ENCODE measurements around the gene TFDP2. TPM values are rescaled to one million over a fixed set of nuclear protein-coding genes. Genes with fewer than 3 reads are reported as not detected.

TFDP2 gene
- total and polyA plus RNA-seq, 2 donors (not counting 1 experiment from before 2014, with no cell fraction given) = 5.5 to 31.7 TPM

GRCh38 chr3:142134799-142135325, 14.5 kb downstream of the TFDP2 start:
- H3K4me1 Mint-ChIP-seq = peaks cover 8% of the 10 kb centered on the region
- H3K4me2 ChIP-seq (replicated peaks; ENCODE audit: low read depth, low read length, poor library complexity, severe bottlenecking) = no peak overlapping the region
- 60% methylated on average over 1 of the region's 3 CpGs for WGBS (ENCODE audit: insufficient coverage)
- no peak overlapping the region for H3K27ac ChIP-seq (ENCODE audit: low read length in 2 of 2)
- H3K9ac ChIP-seq (ENCODE audit: low read length) = no peak overlapping the region
- no peaks in the 10 kb centered on the region for H3K9me3 Mint-ChIP-seq (ENCODE audit: insufficient read depth)
- intact Hi-C loops (cut with micrococcal nuclease) = no loop called here
- CTCF ChIA-PET = no interaction called here
- H3K4me1 ChIP-seq (ENCODE audit: control insufficient read depth in 2 of 2, insufficient read depth in 2 of 2, low read length in 2 of 2) = no peaks in the 10 kb centered on the region
- H3K4me3 ChIP-seq (ENCODE audit: control extremely low read depth in 1 of 5, extremely low read depth in 1 of 5, insufficient read depth in 1 of 5, low read depth in 2 of 5, low read length in 4 of 5) = no peak overlapping the region
- no peaks in the 10 kb centered on the region for H3K27me3 Mint-ChIP-seq
- H3K9me3 ChIP-seq (ENCODE audit: control extremely low read depth in 1 of 3, control insufficient read depth in 2 of 3, insufficient read depth in 1 of 3, low read length in 2 of 3) = no peaks in the 10 kb centered on the region
- H3K27me3 ChIP-seq (replicated peaks in 1 of 4; ENCODE audit: control extremely low read depth in 1 of 4, control insufficient read depth in 3 of 4, insufficient read depth in 4 of 4, low read length in 3 of 4) = no peaks in the 10 kb centered on the region
- no peak overlapping the region for H3K27ac Mint-ChIP-seq
- no peaks in the 10 kb centered on the region for H3K36me3 ChIP-seq (replicated peaks in 1 of 2; ENCODE audit: control extremely low read depth in 1 of 2, control insufficient read depth in 1 of 2, extremely low read depth in 1 of 2, insufficient read depth in 2 of 2, low read length in 1 of 2)
- peaks cover 11% of the 10 kb centered on the region for H3K79me2 ChIP-seq (ENCODE audit: control insufficient read depth, insufficient read depth, low read length)
- TF ChIP-seq, protein P1, sequence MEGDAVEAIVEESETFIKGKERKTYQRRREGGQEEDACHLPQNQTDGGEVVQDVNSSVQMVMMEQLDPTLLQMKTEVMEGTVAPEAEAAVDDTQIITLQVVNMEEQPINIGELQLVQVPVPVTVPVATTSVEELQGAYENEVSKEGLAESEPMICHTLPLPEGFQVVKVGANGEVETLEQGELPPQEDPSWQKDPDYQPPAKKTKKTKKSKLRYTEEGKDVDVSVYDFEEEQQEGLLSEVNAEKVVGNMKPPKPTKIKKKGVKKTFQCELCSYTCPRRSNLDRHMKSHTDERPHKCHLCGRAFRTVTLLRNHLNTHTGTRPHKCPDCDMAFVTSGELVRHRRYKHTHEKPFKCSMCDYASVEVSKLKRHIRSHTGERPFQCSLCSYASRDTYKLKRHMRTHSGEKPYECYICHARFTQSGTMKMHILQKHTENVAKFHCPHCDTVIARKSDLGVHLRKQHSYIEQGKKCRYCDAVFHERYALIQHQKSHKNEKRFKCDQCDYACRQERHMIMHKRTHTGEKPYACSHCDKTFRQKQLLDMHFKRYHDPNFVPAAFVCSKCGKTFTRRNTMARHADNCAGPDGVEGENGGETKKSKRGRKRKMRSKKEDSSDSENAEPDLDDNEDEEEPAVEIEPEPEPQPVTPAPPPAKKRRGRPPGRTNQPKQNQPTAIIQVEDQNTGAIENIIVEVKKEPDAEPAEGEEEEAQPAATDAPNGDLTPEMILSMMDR (IDR thresholded peaks at IDR 0.05) = no peak
- TF ChIP-seq EZH2 (IDR thresholded peaks at IDR 0.05; ENCODE audit: borderline replicate concordance, insufficient read depth, low read depth, low read length, poor library complexity, severe bottlenecking) = no peak
- ATAC-seq (ENCODE audit: low read depth) (no peak), DNase-seq (no peak)
- no peak overlapping the region for H2AFZ ChIP-seq (ENCODE audit: insufficient read depth, low read depth, low read length, poor library complexity, severe bottlenecking)
- no peaks in the 10 kb centered on the region for H4K20me1 ChIP-seq (ENCODE audit: control insufficient read depth, insufficient read depth, low read length, poor library complexity, severe bottlenecking)
- POLR2A ChIA-PET = no interaction called here
- no peak overlapping the region for H3K4me3 Mint-ChIP-seq

- no peak for TF ChIP-seq EZH2 (IDR thresholded peaks at IDR 0.05; ENCODE audit: borderline replicate concordance, insufficient read depth, low read depth, low read length, poor library complexity, severe bottlenecking)
- TF ChIP-seq, protein P1 (IDR thresholded peaks at IDR 0.05) = no peak
- Histone ChIP-seq H3K27me3 (replicated peaks in 1 of 4; ENCODE audit: control extremely low read depth in 1 of 4, control insufficient read depth in 3 of 4, insufficient read depth in 4 of 4, low read length in 3 of 4) (no peaks in the 10 kb centered on the region), H3K4me3 (ENCODE audit: control extremely low read depth in 1 of 5, extremely low read depth in 1 of 5, insufficient read depth in 1 of 5, low read depth in 2 of 5, low read length in 4 of 5) (no peak overlapping the region), H3K9ac (ENCODE audit: low read length) (no peak overlapping the region), H3K36me3 (replicated peaks in 1 of 2; ENCODE audit: control extremely low read depth in 1 of 2, control insufficient read depth in 1 of 2, extremely low read depth in 1 of 2, insufficient read depth in 2 of 2, low read length in 1 of 2) (no peaks in the 10 kb centered on the region), H3K4me2 (replicated peaks; ENCODE audit: low read depth, low read length, poor library complexity, severe bottlenecking) (no peak overlapping the region), H3K4me1 (ENCODE audit: control insufficient read depth in 2 of 2, insufficient read depth in 2 of 2, low read length in 2 of 2) (no peaks in the 10 kb centered on the region), H3K9me3 (ENCODE audit: control extremely low read depth in 1 of 3, control insufficient read depth in 2 of 3, insufficient read depth in 1 of 3, low read length in 2 of 3) (no peaks in the 10 kb centered on the region), H3K27ac (ENCODE audit: low read length in 2 of 2) (no peak overlapping the region), H3K79me2 (ENCODE audit: control insufficient read depth, insufficient read depth, low read length) (peaks cover 17% of the 10 kb centered on the region), H4K20me1 (ENCODE audit: control insufficient read depth, insufficient read depth, low read length, poor library complexity, severe bottlenecking) (no peaks in the 10 kb centered on the region), H2AFZ (ENCODE audit: insufficient read depth, low read depth, low read length, poor library complexity, severe bottlenecking) (no peak overlapping the region)
- Mint-ChIP-seq H3K27ac (no peak overlapping the region), H3K4me3 (no peak overlapping the region), H3K4me1 (peaks cover 1% of the 10 kb centered on the region), H3K9me3 (ENCODE audit: insufficient read depth) (no peaks in the 10 kb centered on the region), H3K27me3 (no peaks in the 10 kb centered on the region)
- CTCF ChIA-PET = interaction anchor here (2.9 kb wide), 1 partner anchor 151 kb away, joined by 12 read pairs; no protein-coding TSS in a partner anchor
- intact Hi-C loops (cut with micrococcal nuclease) = loop anchor here (5.0 kb wide), 1 partner anchor 858 kb away; no protein-coding TSS in a partner anchor
- no CpG with 5 or more reads among the region's 2 CpGs for WGBS (ENCODE audit: insufficient coverage)
- DNase-seq (no peak), ATAC-seq (ENCODE audit: low read depth) (no peak)
- POLR2A ChIA-PET = no interaction called here
Measured at GRCh38 chr3:142129516-142130171, 19.7 kb downstream of the TFDP2 start.
